Upper lobe of left lung (tissue), 6 donors: ENCODE measurements around the gene PDE4D. TPM values are rescaled to one million over a fixed set of nuclear protein-coding genes. Genes with fewer than 3 reads are reported as not detected.

Experiments used
- ATAC-seq, 2 donors: fragments of 200-7000 bp; cut with Tn5 transposase; one replicate each; pipeline ENCODE4 v1.9.1; 2022; ENCODE audit warnings: mild to moderate bottlenecking in 2 of 2, moderate library complexity in 2 of 2; ENCODE audit not compliant: low FRiP score in 2 of 2
- DNase-seq, 2 donors: peaks; one replicate each; pipeline ENCODE4 v3.0.0-alpha.2; 2019 to 2020
- H3K27ac ChIP-seq, 4 donors: fragments of 200-600 bp; sonication (generic); one replicate each; pipeline ENCODE4 v1.5.1; 2016 to 2019
- H3K27me3 ChIP-seq, 4 donors: fragments of 200-600 bp; sonication (generic); one replicate each; pipeline ENCODE4 v1.5.1; 2017 to 2019
- H3K36me3 ChIP-seq, 4 donors: fragments of 200-600 bp; sonication (generic); one replicate each; pipeline ENCODE4 v1.5.1; 2016 to 2019
- H3K4me1 ChIP-seq, 4 donors: fragments of 200-600 bp; sonication (generic); one replicate each; pipeline ENCODE4 v1.5.1; 2018 to 2019
- H3K4me3 ChIP-seq, 4 donors: fragments of 200-600 bp; sonication (generic); one replicate each; pipeline ENCODE4 v1.5.1; 2017 to 2019; ENCODE audit warnings: mild to moderate bottlenecking in 2 of 4, moderate library complexity in 1 of 4
- H3K9me3 ChIP-seq, 4 donors: fragments of 200-600 bp; sonication (generic); one replicate each; pipeline ENCODE4 v1.5.1; 2018 to 2019
- EP300 ChIP-seq, 4 donors: sonication (generic); formaldehyde crosslinking; IDR thresholded peaks; one replicate each; pipeline ENCODE4 v1.5.1; 2017; ENCODE audit warnings: antibody characterized with exemption in 4 of 4, control low read depth in 2 of 4
- POLR2A ChIP-seq, 4 donors: fragments of 450-650 bp; IDR thresholded peaks; one replicate each; pipeline ENCODE4 v1.5.1; 2016 to 2017; ENCODE audit warnings: antibody characterized with exemption in 4 of 4, mild to moderate bottlenecking in 2 of 4
- POLR2AphosphoS5 ChIP-seq, 2 donors: sonication (generic); formaldehyde crosslinking; IDR thresholded peaks; one replicate each; pipeline ENCODE4 v1.5.1; 2017; ENCODE audit warnings: antibody characterized with exemption in 2 of 2
- WGBS, 2 donors: methylation state at CpG; one replicate each; pipeline ENCODE4 v1.1.5; 2017 to 2018; 5-methylcytosine and 5-hydroxymethylcytosine counted together
- total RNA-seq, 6 donors: library from RNA; depleted of rRNA in 4 of 6; stranded (reverse); fragments of >200 nt in 4 of 6; gene quantifications; one replicate each; pipeline versions ENCODE4 v1.1.0 to v1.2.1, GENCODE V29; 2016 to 2021
- TF ChIP-seq, protein P1 (sequence below), 6 experiments: fragments of 450-650 bp in 4 of 6; fragments of 200-600 bp in 2 of 6; sonication (generic) in 2 of 6; IDR thresholded peaks; one replicate each; pipeline ENCODE4 v1.5.1; 2016 to 2019; ENCODE audit warnings: antibody characterized with exemption in 6 of 6
- donor health status: DM: no; HTN: no; CAD: no; lungs with moderate emphysema.
- donor health status: DM: no; HTN: yes; CAD: no; lungs with severe emphysema.

Gene PDE4D
- total RNA-seq, 6 donors from 2014 or later: 50.4 to 188 (median 84.0) TPM

DNA sequence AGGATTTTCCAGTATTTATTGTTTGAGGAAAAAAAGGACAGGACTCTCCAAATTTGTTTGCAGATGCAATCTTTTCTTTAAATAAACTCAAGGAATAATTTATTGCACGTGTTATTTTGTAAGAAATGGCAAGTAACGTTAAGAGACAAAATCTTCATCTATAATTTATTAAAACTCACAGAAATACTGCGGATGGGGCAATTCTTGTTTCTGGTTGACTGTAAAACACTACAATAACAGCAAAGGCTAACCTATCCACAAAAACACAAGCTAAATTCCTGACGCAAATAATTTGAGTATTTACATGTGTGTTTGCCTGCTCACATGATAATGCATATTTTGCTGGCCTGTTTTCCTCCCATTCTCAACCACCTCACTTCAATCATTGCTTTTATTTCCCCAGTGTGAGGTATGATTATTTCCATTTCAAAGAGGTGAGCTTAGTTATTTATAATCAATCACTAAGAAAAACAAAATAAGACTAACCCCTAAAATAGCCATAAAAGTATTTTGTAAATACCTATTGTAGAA lies 619.4 kb downstream of the PDE4D start:
- no peaks in the 10 kb centered on the region for H3K27me3 ChIP-seq
- DNase-seq (no peak), ATAC-seq (no peak)
- H3K9me3 ChIP-seq: no peaks in the 10 kb centered on the region
- H3K27ac ChIP-seq: peak overlapping the region in 2 of 4 donors; percentile 46 to 84
- TF ChIP-seq, protein P1, sequence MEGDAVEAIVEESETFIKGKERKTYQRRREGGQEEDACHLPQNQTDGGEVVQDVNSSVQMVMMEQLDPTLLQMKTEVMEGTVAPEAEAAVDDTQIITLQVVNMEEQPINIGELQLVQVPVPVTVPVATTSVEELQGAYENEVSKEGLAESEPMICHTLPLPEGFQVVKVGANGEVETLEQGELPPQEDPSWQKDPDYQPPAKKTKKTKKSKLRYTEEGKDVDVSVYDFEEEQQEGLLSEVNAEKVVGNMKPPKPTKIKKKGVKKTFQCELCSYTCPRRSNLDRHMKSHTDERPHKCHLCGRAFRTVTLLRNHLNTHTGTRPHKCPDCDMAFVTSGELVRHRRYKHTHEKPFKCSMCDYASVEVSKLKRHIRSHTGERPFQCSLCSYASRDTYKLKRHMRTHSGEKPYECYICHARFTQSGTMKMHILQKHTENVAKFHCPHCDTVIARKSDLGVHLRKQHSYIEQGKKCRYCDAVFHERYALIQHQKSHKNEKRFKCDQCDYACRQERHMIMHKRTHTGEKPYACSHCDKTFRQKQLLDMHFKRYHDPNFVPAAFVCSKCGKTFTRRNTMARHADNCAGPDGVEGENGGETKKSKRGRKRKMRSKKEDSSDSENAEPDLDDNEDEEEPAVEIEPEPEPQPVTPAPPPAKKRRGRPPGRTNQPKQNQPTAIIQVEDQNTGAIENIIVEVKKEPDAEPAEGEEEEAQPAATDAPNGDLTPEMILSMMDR (IDR thresholded peaks at IDR 0.05): no peak
- TF ChIP-seq EP300 (IDR thresholded peaks at IDR 0.05): no peak
- no peak for TF ChIP-seq POLR2A (IDR thresholded peaks at IDR 0.05)
- no peak for TF ChIP-seq POLR2AphosphoS5 (IDR thresholded peaks at IDR 0.05)
- peak overlapping the region in 3 of 4 donors; percentile 41 to 54 (median 53) for H3K4me3 ChIP-seq
- peaks cover 8 to 22% (median 12%) of the 10 kb centered on the region in 4 donors for H3K4me1 ChIP-seq
- no peaks in the 10 kb centered on the region for H3K36me3 ChIP-seq
- WGBS, 2 donors: 37 to 54% methylated on average over 4 of the region's 4 CpGs

DNA sequence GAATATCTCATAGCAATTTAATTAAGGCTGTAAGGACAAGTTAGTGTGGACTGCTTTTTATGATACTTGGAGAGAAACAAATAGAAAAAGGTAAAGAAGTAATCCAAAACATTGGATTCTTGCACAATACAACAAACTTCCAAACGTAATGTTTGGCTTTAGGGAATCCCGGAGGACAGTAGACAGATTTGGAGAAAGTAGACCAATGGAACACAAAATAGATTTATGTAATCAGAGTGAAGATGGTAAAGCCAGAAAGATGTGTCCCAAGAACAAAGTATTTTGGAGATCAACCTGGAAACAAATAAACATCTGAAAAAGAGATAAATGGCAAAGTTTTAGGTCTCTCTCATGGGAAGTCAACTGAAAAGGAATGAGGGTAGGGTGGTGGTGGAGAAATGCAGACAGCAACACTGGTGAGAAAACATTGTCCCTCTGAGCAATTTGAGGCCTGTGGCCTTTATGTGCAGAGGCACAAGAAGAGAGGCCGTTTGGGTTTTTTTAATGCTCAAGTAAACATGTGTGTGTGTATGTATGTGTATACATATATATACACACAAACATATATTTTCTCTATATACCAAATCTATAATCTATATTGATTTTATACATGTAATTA lies 620.6 kb downstream of the PDE4D start:
- WGBS, 2 donors: 73 to 77% methylated on average over 3 of the region's 3 CpGs
- TF ChIP-seq POLR2A (IDR thresholded peaks at IDR 0.05): no peak
- TF ChIP-seq, protein P1 (IDR thresholded peaks at IDR 0.05): no peak
- TF ChIP-seq EP300 (IDR thresholded peaks at IDR 0.05): no peak
- TF ChIP-seq POLR2AphosphoS5 (IDR thresholded peaks at IDR 0.05): no peak
- Histone ChIP-seq H3K27ac (no peak overlapping the region), H3K36me3 (no peaks in the 10 kb centered on the region), H3K4me3 (peak overlapping the region in 2 of 4 donors; percentile 53 to 54), H3K27me3 (no peaks in the 10 kb centered on the region), H3K4me1 (peaks cover 8 to 22% (median 12%) of the 10 kb centered on the region in 4 donors), H3K9me3 (no peaks in the 10 kb centered on the region)
- no peak for DNase-seq
- ATAC-seq: no peak

DNA sequence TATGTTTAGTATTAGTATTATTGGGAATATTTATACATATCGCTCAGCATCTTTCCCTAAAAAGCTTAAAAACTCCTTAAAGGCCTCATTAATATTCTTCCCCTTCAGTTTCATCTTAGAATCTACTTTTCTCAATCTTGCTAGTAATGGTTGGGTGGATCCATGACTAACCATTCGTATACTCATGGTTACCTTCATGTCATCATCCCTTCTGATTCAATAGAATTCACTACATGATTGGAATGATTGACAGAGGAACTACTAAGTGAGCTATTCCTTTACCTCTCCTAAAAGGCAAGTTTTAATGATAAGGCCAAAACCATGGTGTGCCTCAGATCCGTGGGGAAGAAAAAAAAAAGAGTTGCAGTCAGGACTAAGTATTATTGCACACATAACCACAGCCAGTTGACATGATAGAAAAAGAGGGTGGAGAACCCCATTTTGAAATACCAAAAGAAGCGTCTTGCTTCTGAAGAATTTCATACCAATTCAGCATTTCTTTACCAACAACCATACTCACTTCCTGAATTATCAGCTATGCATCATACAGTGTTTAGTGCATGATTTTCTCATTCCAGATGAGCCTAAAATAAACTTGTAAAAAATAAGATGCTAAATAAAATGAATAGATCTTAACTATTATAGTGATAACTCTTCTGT lies 624.6 kb downstream of the PDE4D start:
- Histone ChIP-seq H3K4me1 (no peaks in the 10 kb centered on the region), H3K9me3 (no peaks in the 10 kb centered on the region), H3K36me3 (no peaks in the 10 kb centered on the region), H3K27ac (no peak overlapping the region), H3K4me3 (no peak overlapping the region), H3K27me3 (no peaks in the 10 kb centered on the region)
- ATAC-seq (no peak), DNase-seq (no peak)
- TF ChIP-seq POLR2AphosphoS5 (IDR thresholded peaks at IDR 0.05) (no peak), POLR2A (IDR thresholded peaks at IDR 0.05) (no peak), EP300 (IDR thresholded peaks at IDR 0.05) (no peak)
- TF ChIP-seq, protein P1 (IDR thresholded peaks at IDR 0.05): no peak
- WGBS, 2 donors: 79 to 90% methylated on average over 4 of the region's 4 CpGs

DNA sequence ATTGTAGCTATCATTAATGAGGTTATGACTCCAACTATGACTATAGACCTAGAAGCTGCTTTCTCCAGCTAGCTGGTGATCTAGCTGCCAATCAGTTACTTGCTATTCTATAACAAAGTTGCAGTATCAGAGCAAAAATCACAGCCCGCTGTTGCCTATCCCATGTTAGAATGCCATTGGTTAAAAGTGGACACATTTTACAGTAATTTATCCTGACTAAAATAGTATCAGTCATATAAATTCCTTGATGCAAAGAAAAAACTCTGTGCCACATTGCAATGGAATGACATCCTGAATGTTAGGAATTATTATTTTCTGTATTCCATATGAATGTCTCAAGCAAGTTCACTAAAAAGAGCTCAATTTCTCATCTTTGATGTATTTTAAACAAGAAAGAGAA lies 626.5 kb downstream of the PDE4D start:
- ATAC-seq: no peak
- Histone ChIP-seq H3K36me3 (no peaks in the 10 kb centered on the region), H3K9me3 (no peaks in the 10 kb centered on the region), H3K4me1 (no peaks in the 10 kb centered on the region), H3K4me3 (no peak overlapping the region), H3K27ac (no peak overlapping the region), H3K27me3 (no peaks in the 10 kb centered on the region)
- DNase-seq: no peak
- WGBS, 2 donors: 90 to 97% methylated on average over 1 of the region's 1 CpG
- TF ChIP-seq, protein P1 (IDR thresholded peaks at IDR 0.05): no peak
- TF ChIP-seq POLR2A (IDR thresholded peaks at IDR 0.05): no peak
- TF ChIP-seq EP300 (IDR thresholded peaks at IDR 0.05): no peak
- no peak for TF ChIP-seq POLR2AphosphoS5 (IDR thresholded peaks at IDR 0.05)
